Activated naive CD8-positive, alpha-beta T cell treated with anti-CD3 and anti-CD28 coated beads, Interleukin-2, amount 50 U/mL, for 24 hours (primary cell): Measurements from ENCODE around the gene LRP1.

ENCODE experiments used
- ATAC-seq: fragments of 150-1000 bp; cut with Tn5 transposase; one replicate; pipeline ENCODE4 v1.10.0; 2021
- DNase-seq: peaks from one replicate; pipeline ENCODE4 v3.0.0; 2021
- H3K27ac Mint-ChIP-seq: one replicate; pipeline ENCODE4 v1.8.0; 2021; ENCODE audit warnings: mild to moderate bottlenecking, mixed read lengths
- H3K27me3 Mint-ChIP-seq: one replicate; pipeline ENCODE4 v1.8.0; 2021; ENCODE audit warnings: mixed read lengths
- H3K36me3 Mint-ChIP-seq: one replicate; pipeline ENCODE4 v1.8.0; 2021; ENCODE audit warnings: low read depth, mixed read lengths
- H3K4me1 Mint-ChIP-seq: one replicate; pipeline ENCODE4 v1.8.0; 2021; ENCODE audit warnings: mixed read lengths
- H3K4me3 Mint-ChIP-seq: one replicate; pipeline ENCODE4 v1.8.0; 2021; ENCODE audit warnings: mild to moderate bottlenecking, moderate library complexity, mixed read lengths
- H3K9me3 Mint-ChIP-seq: one replicate; pipeline ENCODE4 v1.8.0; 2021; ENCODE audit warnings: mixed read lengths

Gene LRP1

GRCh38 chr12:57211791-57212700 lies 83.8 kb downstream of the LRP1 start:
- Mint-ChIP-seq H3K36me3 (no peaks in the 10 kb centered on the region), H3K9me3 (no peaks in the 10 kb centered on the region), H3K27me3 (peaks cover 29% of the 10 kb centered on the region), H3K4me1 (peaks cover 21% of the 10 kb centered on the region), H3K27ac (no peak overlapping the region), H3K4me3 (no peak overlapping the region)
- ATAC-seq (no peak), DNase-seq (no peak)

GRCh38 chr12:57212701-57213057 lies 84.4 kb downstream of the LRP1 start:
- ATAC-seq (no peak), DNase-seq (no peak)
- no peak overlapping the region for H3K4me3 Mint-ChIP-seq
- H3K4me1 Mint-ChIP-seq: peaks cover 26% of the 10 kb centered on the region
- no peak overlapping the region for H3K27ac Mint-ChIP-seq
- no peaks in the 10 kb centered on the region for H3K9me3 Mint-ChIP-seq
- H3K36me3 Mint-ChIP-seq: no peaks in the 10 kb centered on the region
- peaks cover 35% of the 10 kb centered on the region for H3K27me3 Mint-ChIP-seq

GRCh38 chr12:57213058-57213715 lies 84.9 kb downstream of the LRP1 start:
- Mint-ChIP-seq H3K4me3 (no peak overlapping the region), H3K9me3 (no peaks in the 10 kb centered on the region), H3K27ac (no peak overlapping the region), H3K4me1 (peaks cover 29% of the 10 kb centered on the region), H3K27me3 (peaks cover 39% of the 10 kb centered on the region), H3K36me3 (no peaks in the 10 kb centered on the region)
- peak; percentile 58 for ATAC-seq
- DNase-seq: peak; percentile 87

GRCh38 chr12:57213763-57214397 lies 85.6 kb downstream of the LRP1 start:
- Mint-ChIP-seq H3K27me3 (peaks cover 45% of the 10 kb centered on the region), H3K4me3 (no peak overlapping the region), H3K27ac (no peak overlapping the region), H3K4me1 (peaks cover 29% of the 10 kb centered on the region), H3K9me3 (no peaks in the 10 kb centered on the region), H3K36me3 (no peaks in the 10 kb centered on the region)
- DNase-seq (no peak), ATAC-seq (no peak)

- peaks cover 29% of the 10 kb centered on the region for H3K4me1 Mint-ChIP-seq
- no peak overlapping the region for H3K27ac Mint-ChIP-seq
- peak; percentile 77 for DNase-seq
- H3K9me3 Mint-ChIP-seq: no peaks in the 10 kb centered on the region
- H3K36me3 Mint-ChIP-seq: no peaks in the 10 kb centered on the region
- peak; percentile 55 for ATAC-seq
- peaks cover 51% of the 10 kb centered on the region for H3K27me3 Mint-ChIP-seq
- H3K4me3 Mint-ChIP-seq: no peak overlapping the region
Observed at GRCh38 chr12:57214398-57214781, 86.1 kb downstream of the LRP1 start.

GRCh38 chr12:57215065-57215464 lies 86.8 kb downstream of the LRP1 start:
- Mint-ChIP-seq H3K27ac (no peak overlapping the region), H3K27me3 (peaks cover 56% of the 10 kb centered on the region), H3K4me3 (no peak overlapping the region), H3K4me1 (peaks cover 32% of the 10 kb centered on the region), H3K36me3 (no peaks in the 10 kb centered on the region), H3K9me3 (no peaks in the 10 kb centered on the region)
- ATAC-seq: no peak
- DNase-seq: no peak

- Mint-ChIP-seq H3K4me1 (peaks cover 33% of the 10 kb centered on the region), H3K36me3 (no peaks in the 10 kb centered on the region), H3K9me3 (no peaks in the 10 kb centered on the region), H3K27me3 (peaks cover 59% of the 10 kb centered on the region), H3K4me3 (peak overlapping the region; percentile 32), H3K27ac (no peak overlapping the region)
- no peak for ATAC-seq
- peak; percentile 37 for DNase-seq
Observed at GRCh38 chr12:57215668-57216013, 87.4 kb downstream of the LRP1 start.

GRCh38 chr12:57216014-57216911 lies 88.0 kb downstream of the LRP1 start, which contains the start of gene NXPH4:
Gene NXPH4 (plus strand): TSS chr12:57216794. CDS start chr12:57216970, 176 bp downstream.
- Mint-ChIP-seq H3K9me3 (no peaks in the 10 kb centered on the region), H3K27ac (no peak within 1 kb of the TSS), H3K4me1 (peaks cover 38% of the 10 kb centered on the region), H3K36me3 (no peaks in the 10 kb centered on the region), H3K27me3 (peaks cover 65% of the 10 kb centered on the region), H3K4me3 (peak within 1 kb of the TSS; percentile 74)
- peak; percentile 60 for DNase-seq
- peak; percentile 6 for ATAC-seq

- no peak for ATAC-seq
- Mint-ChIP-seq H3K27ac (no peak overlapping the region), H3K27me3 (peaks cover 74% of the 10 kb centered on the region), H3K9me3 (no peaks in the 10 kb centered on the region), H3K4me1 (peaks cover 45% of the 10 kb centered on the region), H3K4me3 (peak overlapping the region; percentile 74), H3K36me3 (no peaks in the 10 kb centered on the region)
- no peak for DNase-seq
Observed at GRCh38 chr12:57216921-57217879, 88.9 kb downstream of the LRP1 start.

- no peaks in the 10 kb centered on the region for H3K36me3 Mint-ChIP-seq
- peaks cover 84% of the 10 kb centered on the region for H3K27me3 Mint-ChIP-seq
- H3K9me3 Mint-ChIP-seq: no peaks in the 10 kb centered on the region
- H3K27ac Mint-ChIP-seq: no peak overlapping the region
- ATAC-seq: no peak
- H3K4me3 Mint-ChIP-seq: no peak overlapping the region
- peaks cover 51% of the 10 kb centered on the region for H3K4me1 Mint-ChIP-seq
- no peak for DNase-seq
Observed at GRCh38 chr12:57218030-57218853, 90.0 kb downstream of the LRP1 start.

- ATAC-seq: no peak
- no peak for DNase-seq
- Mint-ChIP-seq H3K9me3 (no peaks in the 10 kb centered on the region), H3K27ac (no peak overlapping the region), H3K27me3 (peaks cover 83% of the 10 kb centered on the region), H3K36me3 (no peaks in the 10 kb centered on the region), H3K4me1 (peaks cover 46% of the 10 kb centered on the region), H3K4me3 (no peak overlapping the region)
Observed at GRCh38 chr12:57219205-57219992, 91.1 kb downstream of the LRP1 start.
